Choroid plexus epithelial cell (primary cell): ENCODE data around the gene FHOD3.
"Not testable (repeated sequence)": the region's sequence is repeated elsewhere in the genome, so short reads cannot be mapped to it uniquely, and the experiment has no call there.

Experiments
- DNase-seq: peaks from one replicate; pipeline ENCODE4 v3.0.0-alpha.2; 2010; ENCODE audit warnings: low read depth
- H3K4me3 ChIP-seq: 2 replicates; pipeline ENCODE4 v1.5.1; 2011; ENCODE audit warnings: low read depth, mild to moderate bottlenecking, control low read depth, low read length, moderate library complexity
- CTCF ChIP-seq: conservative IDR thresholded peaks from 2 replicates; pipeline ENCODE4 v1.5.1; 2011; ENCODE audit warnings: low read depth, mild to moderate bottlenecking, control low read depth, inconsistent platforms, low read length, moderate library complexity

The FHOD3 gene

GRCh38 chr18:36762074-36762473, 464.6 kb downstream of the FHOD3 start:
- DNase-seq, result no peak
- TF ChIP-seq CTCF, result no peak
- H3K4me3 ChIP-seq, result no peak overlapping the region

- H3K4me3 ChIP-seq, DNase-seq: not testable (repeated sequence)
Measured at GRCh38 chr18:36762965-36763364, 465.5 kb downstream of the FHOD3 start.

GRCh38 chr18:36766836-36767235, 469.3 kb downstream of the FHOD3 start:
- no peak overlapping the region for H3K4me3 ChIP-seq
- DNase-seq, result no peak
- TF ChIP-seq CTCF, result no peak

- DNase-seq, result no peak
- no peak for TF ChIP-seq CTCF
- no peak overlapping the region for H3K4me3 ChIP-seq
Measured at GRCh38 chr18:36769172-36769571, 471.7 kb downstream of the FHOD3 start.

GRCh38 chr18:36769611-36770314, 472.2 kb downstream of the FHOD3 start:
- DNase-seq, result peak; percentile 35
- H3K4me3 ChIP-seq, result no peak overlapping the region
- TF ChIP-seq CTCF, result peak; percentile 62

GRCh38 chr18:36770315-36770946, 472.9 kb downstream of the FHOD3 start:
- DNase-seq, result no peak
- no peak for TF ChIP-seq CTCF
- no peak overlapping the region for H3K4me3 ChIP-seq

- DNase-seq, result no peak
- no peak for TF ChIP-seq CTCF
- H3K4me3 ChIP-seq, result no peak overlapping the region
Measured at GRCh38 chr18:36771245-36771644, 473.7 kb downstream of the FHOD3 start.
